NCI-H82 treated with DMSO at 0.1 percent for 48 hours (cell line): ENCODE data around the gene SERP1.

ENCODE experiments used
- DNase-seq: peaks from one replicate; lab custom pipeline; 2025; ENCODE audit not compliant: unreplicated experiment; lab: John Stamatoyannopoulos, UW

SERP1 gene

DNA sequence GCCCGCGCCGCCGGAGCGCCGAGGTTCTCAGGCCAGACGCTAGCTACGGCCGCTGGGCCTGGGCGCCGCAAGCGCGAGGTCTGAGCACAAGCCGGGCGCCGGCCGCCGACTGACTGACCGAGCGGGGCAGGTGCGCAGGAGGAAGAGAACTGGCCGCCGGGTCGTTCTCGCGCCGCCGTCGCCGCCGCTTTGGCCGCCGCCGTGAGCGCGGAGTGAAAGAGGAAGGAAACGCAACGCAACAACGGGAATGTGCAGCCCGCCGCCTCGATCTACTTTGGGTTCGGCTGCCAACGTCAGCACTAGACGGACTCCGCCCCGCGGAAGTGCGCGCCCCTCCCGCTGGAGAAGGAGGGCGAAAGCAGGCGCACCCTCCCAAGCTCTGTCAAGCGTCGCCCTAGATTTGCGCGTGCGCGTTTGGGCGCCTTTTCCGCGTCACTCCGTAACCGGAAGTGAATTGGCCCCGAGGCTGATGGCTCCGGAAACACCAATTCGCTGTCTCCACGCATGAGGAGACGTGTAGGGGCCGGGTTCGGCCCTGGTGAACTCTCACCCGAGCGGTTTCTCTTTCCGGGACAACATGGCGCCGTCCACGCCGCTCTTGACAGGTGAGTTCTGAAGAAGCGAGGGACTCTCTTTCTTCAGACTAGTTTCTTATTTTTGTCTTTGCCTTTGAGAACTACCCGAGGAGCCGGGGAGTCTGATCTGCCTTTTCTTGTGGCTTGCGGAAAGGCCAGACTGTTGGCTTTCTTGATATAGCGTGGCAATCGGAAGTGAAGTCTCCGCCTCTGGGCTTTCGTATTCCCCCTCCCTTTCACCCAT is at the start of gene SERP1, which contains the start of gene EIF2A:
Gene SERP1, minus strand, starts transcription at position 271 of the 819 bp plus-strand sequence. CDS start 361 bp downstream, outside the sequence.
Gene EIF2A, plus strand, starts transcription at position 562 of the 819 bp plus-strand sequence. Its CDS starts 16 bp downstream, at position 578.
- DNase-seq = peak; percentile 91

DNA sequence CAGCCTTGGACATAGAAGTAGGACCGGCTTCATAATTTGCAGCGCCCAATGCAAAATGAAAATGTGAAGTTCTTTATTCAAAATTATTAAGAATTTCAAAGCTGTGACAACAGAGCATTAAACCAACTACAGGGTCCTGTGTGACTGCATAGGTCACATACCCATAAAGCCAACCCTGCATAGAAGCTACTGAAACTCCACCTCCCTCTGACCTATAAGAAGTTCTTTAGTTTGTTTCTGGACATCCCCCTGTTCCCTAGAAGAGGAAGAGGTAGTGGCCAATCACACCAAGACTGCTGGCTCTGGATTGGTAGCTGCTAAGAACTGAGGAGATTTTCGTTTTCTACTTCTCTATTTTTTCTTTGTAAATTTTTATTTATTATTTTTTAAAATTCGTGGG is 47.9 kb upstream of the SERP1 start:
- no peak for DNase-seq

DNA sequence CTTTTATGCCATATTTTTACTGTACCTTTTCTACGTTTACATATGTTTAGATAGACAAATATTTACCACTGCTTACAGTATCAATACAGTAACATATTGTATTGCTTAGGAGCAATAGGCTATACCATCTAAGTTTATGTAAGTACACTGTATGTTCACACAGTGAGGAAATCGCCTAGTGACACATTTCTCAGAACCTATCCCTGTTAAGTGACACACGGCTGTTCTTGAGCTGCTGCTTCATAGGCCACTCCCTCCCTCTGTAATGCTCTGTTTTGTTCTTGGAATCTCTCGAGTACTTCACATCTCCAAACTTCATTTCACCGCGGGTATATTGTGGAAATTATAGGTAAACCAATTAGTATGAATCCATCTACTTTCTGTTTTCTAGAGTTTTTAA is 43.5 kb upstream of the SERP1 start:
- no peak for DNase-seq

DNA sequence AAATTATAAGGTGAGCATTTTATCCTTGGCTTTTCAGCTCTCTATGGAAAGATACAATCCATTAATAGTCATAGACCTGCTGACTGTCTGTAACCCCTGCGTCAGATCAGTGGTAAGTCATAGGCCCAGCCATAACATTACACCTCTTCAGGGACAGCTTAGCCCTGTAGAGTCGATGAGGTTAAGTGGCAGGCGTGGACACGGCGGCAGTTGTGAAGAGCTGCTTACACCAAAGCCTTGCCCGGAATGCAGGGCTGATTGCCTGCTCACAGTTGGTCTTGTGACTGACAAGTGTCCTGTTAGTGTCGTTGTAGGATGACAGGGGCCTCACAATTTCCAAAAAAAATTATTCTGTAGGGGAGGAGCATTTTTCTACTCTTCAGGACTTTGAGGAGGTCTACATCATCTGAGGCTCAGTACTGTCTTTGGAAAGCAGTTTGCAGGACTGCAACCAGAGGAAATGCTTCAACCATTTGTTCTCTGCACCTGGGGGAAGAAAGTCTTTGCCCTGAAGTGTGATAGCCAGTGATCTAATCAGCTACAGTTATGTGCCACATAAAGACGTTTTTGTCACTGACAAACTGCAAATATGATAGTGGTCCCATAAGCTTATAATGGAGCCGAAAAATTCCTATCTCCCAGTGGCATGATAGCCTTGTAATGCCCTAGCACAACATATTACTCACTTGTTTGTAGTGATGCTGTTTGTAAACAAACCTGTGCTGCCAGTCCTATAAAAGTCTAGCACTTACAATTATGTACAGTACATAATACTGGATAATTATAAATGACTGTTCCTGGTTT is 41.9 kb upstream of the SERP1 start:
- DNase-seq = no peak

DNA sequence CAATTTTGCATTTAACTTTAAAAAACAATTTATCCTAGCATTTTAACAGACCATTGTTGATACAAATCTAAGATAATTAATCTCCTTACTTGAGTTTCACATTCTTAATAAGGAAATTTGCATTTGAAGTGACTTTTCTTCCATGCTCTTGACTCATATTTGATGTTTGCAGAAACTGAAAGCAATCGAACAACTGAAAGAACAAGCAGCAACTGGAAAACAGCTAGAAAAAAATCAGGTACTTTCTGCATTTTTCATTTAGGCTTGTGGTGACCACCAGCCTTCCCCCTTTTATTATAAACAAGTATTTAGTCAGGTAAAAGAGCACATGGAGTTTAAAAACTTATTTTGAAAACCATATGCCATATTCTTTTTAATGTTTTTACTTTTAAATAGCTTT is 36.7 kb upstream of the SERP1 start:
- no peak for DNase-seq

DNA sequence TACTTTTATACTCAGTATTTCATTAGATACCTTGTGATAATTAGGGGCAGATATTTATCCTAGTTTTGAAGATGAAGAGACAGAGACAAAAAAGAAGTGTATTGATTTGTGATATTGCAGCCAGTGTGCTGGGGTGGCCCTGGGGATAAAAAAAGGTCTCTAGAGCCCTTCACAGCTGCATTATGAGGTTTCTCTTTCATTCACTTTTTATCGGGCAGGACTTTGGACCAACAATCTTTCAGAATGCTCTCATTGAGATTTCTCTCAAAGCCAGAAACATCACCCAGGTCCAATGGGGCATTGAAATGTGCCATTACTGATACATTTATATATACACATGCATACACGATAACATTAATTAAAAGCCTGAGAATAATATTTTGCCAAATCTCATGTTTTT is 36.3 kb upstream of the SERP1 start:
- no peak for DNase-seq

DNA sequence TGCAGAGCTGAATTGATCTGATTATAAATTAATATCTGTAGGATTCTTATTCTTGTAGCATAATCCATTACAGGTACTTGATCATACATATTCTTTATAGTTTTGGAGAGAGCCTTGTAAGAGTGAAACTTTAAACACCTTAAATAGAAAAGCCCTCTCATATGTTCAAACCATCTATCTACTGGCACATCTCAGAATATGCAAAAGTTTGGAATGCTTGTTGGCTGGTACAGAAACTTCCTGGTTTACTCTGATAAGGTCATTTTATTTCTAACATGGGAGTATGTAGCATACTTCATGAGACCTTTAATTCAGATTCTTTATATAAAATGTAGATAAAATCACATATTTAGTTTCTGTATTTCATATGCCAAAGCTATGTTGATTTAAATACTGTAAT is 34.9 kb upstream of the SERP1 start:
- DNase-seq = no peak

DNA sequence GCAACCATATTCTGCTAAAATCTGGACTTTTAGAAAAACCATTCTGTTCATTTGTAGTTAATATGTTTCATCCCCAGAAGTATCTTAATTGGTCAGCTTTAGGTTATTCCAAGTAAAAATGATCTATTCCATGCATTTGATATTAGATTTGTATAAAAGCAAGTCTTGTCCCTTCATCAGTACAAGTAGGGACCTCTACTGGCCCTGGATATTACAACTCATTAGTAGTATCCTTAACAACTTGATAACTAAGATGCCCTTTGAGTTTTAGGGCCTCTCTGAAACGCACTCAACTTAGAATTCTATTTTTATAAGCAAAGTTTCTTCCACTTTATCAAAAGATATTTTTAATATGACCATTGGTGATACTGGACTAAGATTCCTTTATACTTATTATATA is 31.6 kb upstream of the SERP1 start:
- DNase-seq = no peak

DNA sequence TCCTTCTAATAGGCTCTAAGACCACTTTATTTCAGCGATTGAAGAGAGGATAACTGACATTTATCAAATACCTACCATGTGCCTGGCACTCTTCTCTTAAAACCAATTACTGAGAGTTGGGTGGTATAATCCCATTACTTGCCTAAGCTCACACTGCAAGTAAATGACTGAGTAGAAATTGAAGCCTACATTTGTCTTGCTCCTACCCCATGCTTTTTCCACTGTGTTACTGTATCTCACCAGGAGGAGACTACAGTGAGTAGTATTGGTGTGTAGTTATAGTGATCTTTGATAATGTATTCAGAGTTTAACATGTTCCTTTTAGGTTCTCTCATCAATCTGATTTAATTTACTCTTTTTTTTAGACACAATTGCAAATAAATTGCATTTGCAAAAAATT is 21.0 kb upstream of the SERP1 start:
- peak; percentile 96 for DNase-seq

DNA sequence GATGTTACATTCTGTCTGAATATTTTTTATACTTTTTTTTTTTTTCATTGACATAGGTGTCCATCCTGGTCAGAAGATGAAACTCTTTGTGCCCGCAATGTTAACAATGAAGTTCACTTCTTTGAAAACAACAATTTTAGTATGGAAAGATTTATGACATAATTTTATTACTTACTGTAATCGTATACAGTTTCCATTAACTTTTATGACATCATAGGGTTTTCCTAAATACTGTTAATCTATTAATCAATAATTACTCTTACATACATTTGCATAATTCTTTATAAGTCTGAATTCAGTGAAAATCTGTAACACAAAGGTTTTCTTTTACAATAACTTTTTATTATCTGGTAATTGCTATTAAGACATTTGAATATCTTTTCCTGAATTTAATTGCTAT is 17.9 kb upstream of the SERP1 start:
- no peak for DNase-seq

DNA sequence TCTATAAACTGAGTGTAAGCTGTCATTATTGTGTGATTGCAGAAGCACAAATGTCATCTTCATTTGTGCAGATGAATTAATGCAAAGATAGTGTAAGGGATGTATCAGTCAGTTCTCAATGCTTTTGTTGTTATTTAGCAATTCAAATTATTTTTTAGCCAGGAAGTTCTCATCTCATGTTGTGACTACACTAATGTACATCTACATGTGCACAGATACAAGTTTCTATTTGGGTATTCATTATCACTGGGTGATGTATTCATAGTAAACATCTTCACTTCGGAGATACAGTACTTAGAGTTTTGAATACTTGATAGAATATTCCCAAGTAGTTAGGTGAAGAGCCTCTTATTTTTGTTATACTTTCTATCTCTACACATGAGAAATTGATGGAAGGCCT is 11.4 kb upstream of the SERP1 start:
- DNase-seq = no peak

DNA sequence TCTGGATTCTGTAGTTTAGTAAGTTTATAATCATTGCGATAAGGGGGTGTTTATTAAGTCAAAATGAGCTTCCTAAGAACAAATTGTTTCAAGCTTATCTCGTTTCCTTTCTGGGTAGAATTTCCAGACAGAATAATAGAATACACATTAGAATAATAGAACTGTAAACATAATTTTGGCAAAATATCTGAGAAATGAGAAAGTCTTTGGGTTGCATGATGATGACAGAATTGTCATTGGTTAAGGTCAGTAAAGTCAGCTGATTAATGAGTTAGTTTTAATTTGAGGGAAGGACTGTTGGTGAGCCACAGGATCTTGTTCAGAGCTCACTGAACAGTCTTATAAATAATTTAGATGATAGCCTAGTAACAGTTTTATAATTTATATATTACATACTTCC is 10.5 kb upstream of the SERP1 start:
- no peak for DNase-seq

DNA sequence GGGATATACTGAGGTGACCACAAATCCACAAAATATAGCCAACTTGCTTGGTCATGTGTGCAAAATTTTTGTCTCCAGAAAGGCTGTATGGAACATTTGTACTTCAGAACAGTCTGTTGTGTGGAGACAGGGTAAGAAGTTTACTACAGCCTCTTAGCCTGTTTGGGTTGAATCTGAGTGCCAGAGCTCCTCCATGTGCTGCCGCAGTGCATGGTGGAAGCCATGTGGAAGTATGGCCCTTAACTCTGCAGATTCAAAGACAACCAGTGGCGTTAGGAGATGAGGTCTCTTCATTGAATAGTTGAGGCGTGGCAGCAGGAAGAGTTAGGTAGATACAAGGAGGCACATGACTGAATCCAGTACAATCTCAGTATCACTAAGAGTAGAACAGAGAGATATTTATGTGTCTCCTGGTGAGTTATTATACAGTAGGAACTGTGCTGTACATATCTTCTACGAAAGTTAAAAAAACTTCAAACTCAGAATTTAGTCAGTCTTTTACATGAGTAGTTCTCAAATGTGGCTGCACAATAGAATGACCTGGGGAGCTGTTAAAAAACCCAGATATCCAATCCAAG is 9.7 kb upstream of the SERP1 start:
- no peak for DNase-seq

DNA sequence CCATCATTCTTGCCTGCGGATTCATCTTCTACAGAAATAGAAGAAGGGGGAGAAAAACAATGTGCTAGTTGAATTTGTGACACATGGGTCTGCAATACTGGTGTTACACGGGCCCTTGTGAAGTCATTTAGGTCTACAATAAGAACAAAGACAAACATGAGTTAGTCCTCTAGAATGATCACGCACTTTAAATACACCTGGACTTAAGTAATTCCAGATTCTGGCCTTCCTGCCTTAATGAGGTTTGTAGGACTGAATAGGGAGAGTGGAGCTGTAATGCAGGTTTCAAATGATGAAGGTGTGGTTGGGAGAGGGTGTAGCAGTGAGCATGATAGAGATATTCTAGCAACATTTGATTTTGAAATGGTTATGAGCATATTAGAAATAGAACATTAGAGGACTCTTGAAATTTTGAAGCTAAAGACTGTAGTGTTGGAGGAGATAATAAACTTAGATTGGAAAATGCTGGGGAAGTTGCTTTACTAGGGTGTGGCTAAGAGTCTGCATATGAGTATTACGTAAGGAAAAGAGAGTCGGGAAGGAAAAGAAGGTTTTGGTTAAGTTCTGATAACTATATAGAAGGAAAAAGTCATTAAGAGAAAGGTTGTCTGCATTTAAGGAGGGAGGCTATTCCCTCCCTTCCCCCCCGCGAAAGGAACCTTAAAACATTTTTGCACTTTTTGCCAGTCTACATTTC is 897 bp upstream of the SERP1 start:
- DNase-seq = no peak

DNA sequence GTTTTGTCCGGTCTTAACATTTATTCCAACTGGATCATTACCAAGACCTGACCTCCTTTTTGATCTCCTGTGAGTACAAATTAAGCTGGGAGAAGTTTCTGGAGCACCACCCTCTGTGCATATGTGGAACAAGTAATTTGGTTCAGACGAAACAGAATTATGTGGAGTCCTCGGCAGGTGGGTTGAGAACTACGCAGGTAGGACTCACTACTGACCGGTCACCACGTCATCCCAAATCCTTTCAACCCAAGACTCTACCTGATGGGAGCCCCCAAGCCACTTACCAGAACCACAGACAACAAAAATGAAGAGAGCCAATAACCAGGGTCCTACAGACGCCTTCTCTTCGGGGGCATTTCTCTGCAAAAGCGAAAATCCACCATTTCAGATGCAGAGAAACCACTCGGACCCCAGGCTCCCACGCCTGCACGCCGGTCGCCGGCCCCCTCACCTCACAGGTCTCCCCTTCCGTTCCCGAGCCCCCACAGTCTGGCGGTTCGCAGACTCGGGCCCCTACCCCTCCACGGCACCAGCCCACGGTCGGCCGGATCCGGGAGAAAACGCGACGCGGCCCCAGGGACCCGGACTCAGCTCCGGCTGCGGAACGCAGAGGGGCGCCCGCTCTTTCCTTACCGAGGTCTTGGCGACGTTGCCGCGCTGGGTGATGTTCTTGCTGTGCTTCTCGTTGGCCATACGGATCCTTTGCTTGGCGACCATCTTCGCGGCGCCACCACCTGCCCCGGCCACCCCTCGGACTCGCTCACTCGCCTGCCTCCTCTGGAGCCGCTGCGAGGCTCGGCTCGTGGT is 674 bp downstream of the SERP1 start:
- no peak for DNase-seq

DNA sequence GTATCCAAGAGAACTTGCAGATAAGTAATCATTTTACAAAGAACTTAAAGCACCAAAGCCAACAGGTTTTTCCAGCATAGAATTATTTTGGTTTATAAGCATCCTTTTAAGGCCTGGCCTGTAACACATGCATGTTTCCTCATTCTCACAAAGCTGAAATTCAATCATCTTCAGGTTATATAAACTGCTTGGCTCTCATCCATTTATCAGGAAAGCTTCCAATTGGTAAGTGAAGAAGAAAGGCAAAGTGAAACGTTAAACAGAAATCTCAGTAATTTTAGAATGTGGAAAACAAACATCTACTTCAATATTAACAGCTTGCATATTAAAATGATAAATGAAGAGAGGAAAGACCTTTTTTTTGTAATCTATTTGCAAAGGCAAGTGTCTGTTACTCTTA is 1.6 kb downstream of the SERP1 start:
- no peak for DNase-seq

DNA sequence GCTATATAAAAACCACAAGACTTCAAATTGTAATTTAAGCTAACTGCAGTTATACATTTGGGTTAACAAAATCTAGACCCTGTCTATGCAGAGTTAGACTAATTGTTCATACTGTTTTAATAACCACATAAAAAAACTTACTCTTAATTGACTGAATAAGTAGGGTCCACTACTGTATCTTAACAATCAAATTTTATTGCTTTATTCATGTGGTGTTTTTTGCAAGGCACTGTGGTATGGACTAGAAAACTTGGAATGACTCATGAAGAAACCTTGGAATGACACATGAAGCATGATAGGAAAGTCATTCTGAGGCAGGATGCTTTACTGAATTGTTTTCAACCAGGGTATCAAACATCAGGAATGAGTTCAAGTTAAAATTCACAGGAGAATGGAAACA is 2.3 kb downstream of the SERP1 start:
- no peak for DNase-seq

DNA sequence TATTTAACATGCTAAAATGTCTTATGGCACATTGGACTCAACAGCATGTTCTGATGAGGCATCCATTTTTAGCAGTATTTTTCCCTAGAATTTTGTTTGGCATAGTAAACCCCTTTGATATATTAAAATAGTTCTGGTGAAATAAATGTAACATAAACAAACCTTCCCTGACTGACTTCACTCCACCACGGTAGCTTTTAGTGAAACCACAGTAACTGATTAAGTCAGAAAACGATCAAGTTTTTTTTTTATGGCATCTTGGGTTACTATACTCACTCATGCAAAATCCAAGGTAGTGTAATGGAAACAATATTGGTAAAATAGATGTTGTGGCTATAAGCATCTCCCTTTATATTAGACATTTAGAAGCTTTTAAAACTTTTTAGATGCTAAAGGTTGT is 2.8 kb downstream of the SERP1 start:
- DNase-seq = no peak

DNA sequence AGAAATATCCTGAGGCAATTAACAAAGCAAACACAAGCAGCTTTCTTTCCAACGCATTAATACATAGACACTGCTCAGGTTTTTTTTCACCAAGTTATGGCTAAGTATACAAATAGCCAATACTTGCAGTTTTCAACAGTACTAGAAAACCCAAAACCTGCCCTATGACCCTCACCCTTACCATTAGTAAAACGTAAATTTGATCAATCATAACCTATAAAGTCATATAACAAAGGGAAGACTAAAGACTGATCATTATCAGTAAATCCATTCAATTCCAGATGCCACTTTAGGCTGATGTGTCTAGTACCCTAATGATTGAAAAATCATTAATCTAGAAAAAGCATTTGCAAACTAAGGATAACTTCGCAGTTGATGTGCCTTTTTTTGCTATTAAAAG is 3.2 kb downstream of the SERP1 start:
- DNase-seq = no peak

DNA sequence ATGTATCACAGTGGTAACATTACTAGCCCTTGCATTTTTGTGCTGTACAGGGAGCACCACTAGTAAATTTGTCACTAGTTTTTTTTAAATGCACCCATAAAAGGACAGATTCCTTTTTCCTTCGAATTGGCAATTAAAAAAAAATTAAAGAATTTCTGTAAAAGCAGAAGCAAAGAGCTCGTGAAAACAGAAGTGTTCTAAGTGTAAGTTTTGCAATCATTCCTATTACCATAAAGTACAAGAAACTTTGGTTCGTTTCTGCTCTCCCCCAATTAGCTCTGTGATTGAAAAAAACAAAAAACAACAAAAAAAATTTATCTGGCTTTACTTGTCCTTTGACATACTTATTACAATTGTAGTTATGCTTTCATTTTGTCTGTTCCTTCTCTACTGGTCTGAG is 5.3 kb downstream of the SERP1 start:
- DNase-seq = no peak

DNA sequence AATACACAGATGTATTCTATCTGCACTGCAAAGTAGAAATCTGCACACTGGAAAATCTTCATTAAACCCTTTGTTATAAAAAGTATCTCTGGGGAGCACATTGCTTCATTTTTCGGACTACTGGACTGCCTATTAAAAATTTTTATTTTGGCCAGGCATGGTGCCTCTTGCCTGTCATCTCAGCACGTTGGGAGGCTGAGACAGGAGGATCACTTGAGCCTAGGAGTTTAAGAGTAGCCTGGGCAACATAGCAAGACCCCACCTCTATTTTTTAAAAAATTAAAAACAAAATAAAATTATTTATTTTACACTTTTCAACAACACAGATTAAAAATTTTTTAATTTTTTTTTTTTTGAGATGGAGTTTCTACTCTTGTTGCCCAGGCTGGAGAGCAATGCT is 6.0 kb downstream of the SERP1 start:
- no peak for DNase-seq
